GM13976 (cell line): ENCODE data around the gene GALNT18.

Experiments
- DNase-seq: peaks from one replicate; pipeline ENCODE4 v3.0.0; 2012; ENCODE audit warnings: low spot score
- CTCF ChIP-seq: IDR thresholded peaks from 2 replicates; pipeline ENCODE4 v1.5.1; 2012; ENCODE audit warnings: borderline replicate concordance, mild to moderate bottlenecking; ENCODE audit not compliant: insufficient read depth; ENCODE audit errors: extremely low read depth, missing control alignments, control extremely low read depth
- in situ Hi-C: fragments of 300-500 bp; cut with MboI; formaldehyde crosslinking; loops from one replicate; pipeline ENCODE4 v1.12.0; 2022; ENCODE audit warnings: low sequenced_read_pairs, mixed read lengths, inconsistent platforms; ENCODE audit not compliant: unreplicated experiment

GALNT18 gene

GRCh38 chr11:11284481-11284880, 337.3 kb downstream of the GALNT18 start:
- in situ Hi-C loops, result no loop called here
- no peak for DNase-seq
- TF ChIP-seq CTCF, result no peak

- in situ Hi-C loops, result no loop called here
- no peak for TF ChIP-seq CTCF
Measured at GRCh38 chr11:11281626-11282025, 340.2 kb downstream of the GALNT18 start.

GRCh38 chr11:11280826-11281225, 341.0 kb downstream of the GALNT18 start:
- in situ Hi-C loops, result no loop called here
- no peak for DNase-seq
- no peak for TF ChIP-seq CTCF

More at GRCh38 chr11:11281626-11282025, 340.2 kb downstream of the GALNT18 start:
- DNase-seq, result no peak

GRCh38 chr11:11279956-11280689, 341.7 kb downstream of the GALNT18 start:
- no peak for TF ChIP-seq CTCF
- no peak for DNase-seq

GRCh38 chr11:11272254-11272653, 349.6 kb downstream of the GALNT18 start:
- no peak for TF ChIP-seq CTCF
- DNase-seq, result no peak
- in situ Hi-C loops, result loop anchor here (25.0 kb wide), 1 partner anchor 235 kb away; no protein-coding TSS in a partner anchor

More at GRCh38 chr11:11279956-11280689, 341.7 kb downstream of the GALNT18 start:
- in situ Hi-C loops, result no loop called here

- no peak for TF ChIP-seq CTCF
- in situ Hi-C loops, result loop anchor here (25.0 kb wide), 1 partner anchor 233 kb away; no protein-coding TSS in a partner anchor
Measured at GRCh38 chr11:11270236-11270775, 351.5 kb downstream of the GALNT18 start.

More at GRCh38 chr11:11270236-11270775, 351.5 kb downstream of the GALNT18 start:
- no peak for DNase-seq
